GM12878 (cell line): ENCODE data around the gene SLC2A1. TPM values are rescaled to one million over a fixed set of nuclear protein-coding genes. Genes with fewer than 3 reads are reported as not detected.

Experiments
- ATF2 ChIP-seq: IDR thresholded peaks from 2 replicates; pipeline ENCODE4 v1.6.1; 2012; ENCODE audit warnings: low read length, inconsistent platforms
- ATF3 ChIP-seq: IDR thresholded peaks from 2 replicates; pipeline ENCODE4 v1.6.1; 2011; ENCODE audit warnings: low read depth, mild to moderate bottlenecking, low read length, moderate library complexity, borderline replicate concordance; ENCODE audit errors: extremely low read depth
- E2F8 ChIP-seq: fragments of 450-650 bp; IDR thresholded peaks from 2 replicates; pipeline ENCODE4 v1.6.1; 2018; ENCODE audit warnings: mild to moderate bottlenecking, low read depth, moderate library complexity; ENCODE audit not compliant: partially characterized antibody
- ETV6 ChIP-seq, 2 experiments: fragments of 450-650 bp in 1 of 2; IDR thresholded peaks in 1 of 2; conservative IDR thresholded peaks in 1 of 2; 2 replicates each; pipeline ENCODE4 v1.6.1; 2014; ENCODE audit warnings: antibody characterized with exemption in 1 of 2, borderline replicate concordance in 1 of 2, low read depth in 1 of 2, mild to moderate bottlenecking in 1 of 2, moderate library complexity in 1 of 2
- FOXK2 ChIP-seq: fragments of 450-650 bp; IDR thresholded peaks from 2 replicates; pipeline ENCODE4 v1.6.1; 2017; ENCODE audit warnings: mild to moderate bottlenecking, moderate library complexity
- JUNB ChIP-seq: IDR thresholded peaks from 2 replicates; pipeline ENCODE4 v1.6.1; 2016; ENCODE audit warnings: antibody characterized with exemption, mild to moderate bottlenecking
- MLLT1 ChIP-seq: fragments of 450-650 bp; IDR thresholded peaks from 2 replicates; pipeline ENCODE4 v1.6.1; 2016; ENCODE audit warnings: mild to moderate bottlenecking
- MTA3 ChIP-seq: IDR thresholded peaks from 2 replicates; pipeline ENCODE4 v1.6.1; 2012; ENCODE audit warnings: low read length, inconsistent platforms, borderline replicate concordance
- NR2F1 ChIP-seq: fragments of 450-650 bp; conservative IDR thresholded peaks from 2 replicates; pipeline ENCODE4 v1.6.1; 2017; ENCODE audit warnings: mild to moderate bottlenecking
- PRDM15 ChIP-seq: fragments of 450-650 bp; formaldehyde crosslinking; IDR thresholded peaks from 2 replicates; pipeline ENCODE4 v1.4.0; 2020; ENCODE audit warnings: mild to moderate bottlenecking, moderate library complexity
- REST ChIP-seq: IDR thresholded peaks from 2 replicates; pipeline ENCODE4 v1.6.1; 2012; ENCODE audit warnings: mild to moderate bottlenecking, low read depth, low read length
- SIX5 ChIP-seq: IDR thresholded peaks from 2 replicates; pipeline ENCODE4 v1.6.1; 2011; ENCODE audit warnings: mild to moderate bottlenecking, low read depth, low read length, moderate library complexity; ENCODE audit not compliant: severe bottlenecking
- SMAD5 ChIP-seq: IDR thresholded peaks from 2 replicates; pipeline ENCODE4 v1.6.1; 2016; ENCODE audit warnings: antibody characterized with exemption, low read depth
- SUZ12 ChIP-seq: fragments of 200-600 bp; sonication (generic); IDR thresholded peaks from one replicate; pipeline ENCODE4 v1.6.1; 2018; ENCODE audit warnings: antibody characterized with exemption, mild to moderate bottlenecking; ENCODE audit not compliant: unreplicated experiment
- YBX1 ChIP-seq: fragments of 450-650 bp; IDR thresholded peaks from 2 replicates; pipeline ENCODE4 v1.6.1; 2016; ENCODE audit warnings: antibody characterized with exemption
- polyA plus RNA-seq, 11 experiments: library from polyadenylated mRNA; depleted of rRNA in 4 of 11; unstranded in 6 of 11; stranded (reverse) in 5 of 11; fragments of >200 nt; fragmentation: Nextera tagmentation in 4 of 11; fragmentation: Illumina TruSeq in 1 of 11; extraction: Ambion mirVana in 4 of 11; extraction: Trizol in 1 of 11; gene quantifications; 1 replicate in 1 of 11; 2 replicates in 10 of 11; pipeline versions ENCODE4 v1.2.1 to v1.2.3, GENCODE V29; 2011 to 2016; ENCODE audit warnings: inconsistent platforms in 2 of 11, missing spikeins in 2 of 11, low read depth in 1 of 11
- total RNA-seq, 4 experiments: library from RNA; depleted of rRNA in 3 of 4; stranded (reverse); fragments of >200 nt in 3 of 4; fragmentation: Illumina TruSeq in 1 of 4; extraction: Trizol in 1 of 4; gene quantifications; 2 replicates each; pipeline versions ENCODE4 v1.2.1 to v1.2.3, GENCODE V29; 2013 to 2021

The SLC2A1 gene
- total and polyA plus RNA-seq, 10 of the 15 experiments (the other 5 are each of a cell fraction or from before 2014, with no cell fraction given): 5.7 to 66.0 (median 44.2) TPM

GRCh38 chr1:42940851-42941639 lies 17.6 kb downstream of the SLC2A1 start (continued):
- TF ChIP-seq PRDM15 (CRISPR knock-in tag) (no peak), JUNB (peak; percentile 77), ATF3 (no peak), E2F8 (no peak), SUZ12 (no peak), ETV6 (conservative IDR thresholded peaks at IDR 0.05 in 1 of 2, IDR thresholded peaks at IDR 0.05 in 1 of 2; ENCODE audit: borderline replicate concordance in 1 of 2, low read depth in 1 of 2) (peak in 1 of 2 experiments; percentile 60; a peak in 2 of 4 replicates), REST (no peak), ATF2 (no peak), NR2F1 (no peak; the same call in 1 of the 2 replicates), SMAD5 (no peak), MLLT1 (no peak), MTA3 (peak; percentile 74; the same call in 1 of the 2 replicates), SIX5 (no peak), FOXK2 (no peak), YBX1 (no peak)
